Vagina (tissue), 2 donors: ENCODE results near the gene FRRS1L. TPM values are rescaled to one million over a fixed set of nuclear protein-coding genes. Genes with fewer than 3 reads are reported as not detected.

Experiments
- DNase-seq, 2 donors: peaks; one replicate each; pipeline ENCODE4 v3.0.0-alpha.2; 2017; ENCODE audit errors: extremely low spot score in 2 of 2
- H3K27ac ChIP-seq: fragments of 200-600 bp; sonication (generic); one replicate; pipeline ENCODE4 v1.5.1; 2019
- H3K27me3 ChIP-seq: fragments of 200-600 bp; sonication (generic); one replicate; pipeline ENCODE4 v1.5.1; 2019
- H3K36me3 ChIP-seq, 2 donors: fragments of 200-600 bp; sonication (generic); one replicate each; pipeline ENCODE4 v1.5.1; 2017 to 2019
- H3K4me1 ChIP-seq: fragments of 200-600 bp; sonication (generic); one replicate; pipeline ENCODE4 v1.5.1; 2019
- H3K4me3 ChIP-seq, 2 donors: fragments of 200-600 bp; sonication (generic); 1 replicate in 1 of 2; 2 replicates in 1 of 2; pipeline ENCODE4 v1.5.1; 2016 to 2019
- H3K9me3 ChIP-seq: fragments of 200-600 bp; sonication (generic); one replicate; pipeline ENCODE4 v1.5.1; 2019
- CTCF ChIP-seq, 3 experiments: fragments of 450-650 bp in 2 of 3; fragments of 200-600 bp in 1 of 3; sonication (generic) in 1 of 3; IDR thresholded peaks; one replicate each; pipeline ENCODE4 v1.5.1; 2017 to 2019; ENCODE audit warnings: antibody characterized with exemption in 3 of 3, mild to moderate bottlenecking in 2 of 3, moderate library complexity in 2 of 3
- POLR2A ChIP-seq, 2 donors: fragments of 450-650 bp; IDR thresholded peaks; one replicate each; pipeline ENCODE4 v1.6.1; 2017; ENCODE audit warnings: antibody characterized with exemption in 2 of 2, mild to moderate bottlenecking in 2 of 2, moderate library complexity in 2 of 2
- POLR2AphosphoS5 ChIP-seq, 2 donors: sonication (generic); formaldehyde crosslinking; IDR thresholded peaks; one replicate each; pipeline ENCODE4 v1.9.0; 2017; ENCODE audit warnings: antibody characterized with exemption in 2 of 2, mild to moderate bottlenecking in 2 of 2, low read depth in 1 of 2; ENCODE audit not compliant: insufficient read depth in 1 of 2
- intact Hi-C: fragments of 100-400 bp; cut with DNase I; formaldehyde crosslinking; loops from one replicate; pipeline ENCODE4 v1.15.1; 2023
- total RNA-seq: library from RNA; depleted of rRNA; stranded (reverse); fragments of >200 nt; gene quantifications from one replicate; pipeline ENCODE4 v1.2.3, GENCODE V29; 2016

FRRS1L gene
- total RNA-seq, 1 donor from 2014 or later = 2.2 TPM

GRCh38 chr9:109193974-109194556, 27.0 kb upstream of the FRRS1L start:
- intact Hi-C loops = no loop called here
- Histone ChIP-seq H3K27ac (no peak overlapping the region), H3K27me3 (no peaks in the 10 kb centered on the region), H3K9me3 (no peaks in the 10 kb centered on the region), H3K36me3 (no peaks in the 10 kb centered on the region), H3K4me1 (no peaks in the 10 kb centered on the region), H3K4me3 (no peak overlapping the region)
- DNase-seq = no peak
- TF ChIP-seq POLR2A (IDR thresholded peaks at IDR 0.05) (no peak), CTCF (IDR thresholded peaks at IDR 0.05) (no peak), POLR2AphosphoS5 (IDR thresholded peaks at IDR 0.05; ENCODE audit: insufficient read depth in 1 of 2, low read depth in 1 of 2) (no peak)

- Histone ChIP-seq H3K27me3 (no peaks in the 10 kb centered on the region), H3K9me3 (no peaks in the 10 kb centered on the region), H3K4me3 (no peak overlapping the region), H3K4me1 (no peaks in the 10 kb centered on the region), H3K36me3 (no peaks in the 10 kb centered on the region), H3K27ac (no peak overlapping the region)
- TF ChIP-seq CTCF (IDR thresholded peaks at IDR 0.05) (no peak), POLR2AphosphoS5 (IDR thresholded peaks at IDR 0.05; ENCODE audit: insufficient read depth in 1 of 2, low read depth in 1 of 2) (no peak), POLR2A (IDR thresholded peaks at IDR 0.05) (no peak)
- intact Hi-C loops = no loop called here
- DNase-seq = no peak
Measured at GRCh38 chr9:109192732-109193361, 25.8 kb upstream of the FRRS1L start.

- no peak for DNase-seq
- intact Hi-C loops = no loop called here
- no peaks in the 10 kb centered on the region for H3K9me3 ChIP-seq
- H3K4me1 ChIP-seq = no peaks in the 10 kb centered on the region
- no peak overlapping the region for H3K4me3 ChIP-seq
- no peak overlapping the region for H3K27ac ChIP-seq
- no peaks in the 10 kb centered on the region for H3K36me3 ChIP-seq
- TF ChIP-seq POLR2AphosphoS5 (IDR thresholded peaks at IDR 0.05; ENCODE audit: insufficient read depth in 1 of 2, low read depth in 1 of 2) (no peak), CTCF (IDR thresholded peaks at IDR 0.05) (no peak), POLR2A (IDR thresholded peaks at IDR 0.05) (no peak)
- H3K27me3 ChIP-seq = no peaks in the 10 kb centered on the region
Measured at GRCh38 chr9:109191746-109192145, 24.7 kb upstream of the FRRS1L start.

GRCh38 chr9:109190151-109190550, 23.1 kb upstream of the FRRS1L start:
- no peaks in the 10 kb centered on the region for H3K9me3 ChIP-seq
- no peaks in the 10 kb centered on the region for H3K4me1 ChIP-seq
- DNase-seq = no peak
- H3K27ac ChIP-seq = no peak overlapping the region
- H3K36me3 ChIP-seq = no peaks in the 10 kb centered on the region
- TF ChIP-seq POLR2AphosphoS5 (IDR thresholded peaks at IDR 0.05; ENCODE audit: insufficient read depth in 1 of 2, low read depth in 1 of 2) (no peak), POLR2A (IDR thresholded peaks at IDR 0.05) (no peak), CTCF (IDR thresholded peaks at IDR 0.05) (no peak)
- intact Hi-C loops = no loop called here
- no peaks in the 10 kb centered on the region for H3K27me3 ChIP-seq
- H3K4me3 ChIP-seq = no peak overlapping the region

GRCh38 chr9:109186857-109187520, 19.9 kb upstream of the FRRS1L start:
- intact Hi-C loops = no loop called here
- H3K4me3 ChIP-seq = no peak overlapping the region

More at GRCh38 chr9:109186857-109187520, 19.9 kb upstream of the FRRS1L start:
- Histone ChIP-seq H3K27ac (no peak overlapping the region), H3K36me3 (no peaks in the 10 kb centered on the region), H3K27me3 (no peaks in the 10 kb centered on the region), H3K9me3 (no peaks in the 10 kb centered on the region), H3K4me1 (no peaks in the 10 kb centered on the region)
- DNase-seq = no peak
- TF ChIP-seq CTCF (IDR thresholded peaks at IDR 0.05) = no peak
- no peak for TF ChIP-seq POLR2A (IDR thresholded peaks at IDR 0.05)
- TF ChIP-seq POLR2AphosphoS5 (IDR thresholded peaks at IDR 0.05; ENCODE audit: insufficient read depth in 1 of 2, low read depth in 1 of 2) = no peak
